ENCODE results near the gene HPCAL1.

Gene HPCAL1

GRCh38 chr2:10324095-10324832 lies 21.6 kb downstream of the HPCAL1 start:
- peak; percentile 20 for DNase-seq (ENCODE audit: low read depth)

GRCh38 chr2:10325278-10326145 lies 22.8 kb downstream of the HPCAL1 start:
- DNase-seq (ENCODE audit: low read depth): no peak

GRCh38 chr2:10326151-10326616 lies 23.5 kb downstream of the HPCAL1 start:
- DNase-seq (ENCODE audit: low read depth): no peak

DNA sequence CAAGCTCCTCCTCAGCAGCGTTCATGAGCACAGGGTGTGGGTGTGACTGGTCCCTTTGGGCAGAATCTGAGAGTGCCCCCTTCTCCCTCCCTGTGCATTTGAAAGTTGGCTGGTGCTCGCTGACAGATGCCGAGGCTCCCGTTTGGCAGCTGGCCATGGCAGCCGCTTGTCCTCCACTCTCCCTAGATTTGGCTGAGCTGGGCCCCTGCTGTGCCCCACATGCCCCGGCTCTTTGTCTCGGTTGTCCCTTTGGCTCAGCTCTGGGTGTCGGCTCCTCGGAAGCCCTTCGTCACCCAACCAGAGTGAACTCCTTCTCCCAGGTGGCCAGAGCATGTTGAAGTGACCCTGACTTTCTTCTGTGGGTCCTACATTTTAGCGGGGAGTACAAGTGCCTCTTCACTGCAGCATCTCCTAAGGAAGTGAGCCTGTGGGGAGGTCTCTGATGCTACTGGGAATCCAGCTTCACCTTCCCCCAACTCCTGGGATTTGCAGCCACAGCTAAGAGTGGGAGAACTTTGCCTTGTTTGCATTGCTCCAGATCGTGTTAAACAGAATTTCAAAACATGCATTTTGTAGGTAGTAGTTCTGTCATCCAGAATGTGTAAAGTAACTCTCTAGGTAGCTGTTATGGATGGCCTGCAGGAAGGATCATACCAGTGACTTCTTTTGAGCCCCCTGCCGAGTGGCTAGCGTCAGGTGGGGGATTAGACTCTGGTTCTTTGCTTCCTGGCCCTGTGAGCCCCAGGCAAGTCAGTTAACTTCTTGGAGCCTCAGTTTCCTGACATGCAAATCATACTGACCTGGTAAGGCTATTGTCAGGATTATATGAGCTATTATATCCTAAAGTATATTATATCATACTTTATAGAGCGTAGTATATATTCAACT lies 24.2 kb downstream of the HPCAL1 start:
- DNase-seq (ENCODE audit: low read depth): no peak

- no peak for DNase-seq (ENCODE audit: low read depth)
Measured at GRCh38 chr2:10327896-10328669, 25.4 kb downstream of the HPCAL1 start.

GRCh38 chr2:10328670-10329579 lies 26.2 kb downstream of the HPCAL1 start:
- no peak for DNase-seq (ENCODE audit: low read depth)

- no peak for DNase-seq (ENCODE audit: low read depth)
Measured at GRCh38 chr2:10329580-10329879, 26.8 kb downstream of the HPCAL1 start.

GRCh38 chr2:10329880-10330699 lies 27.4 kb downstream of the HPCAL1 start:
- peak; percentile 13 for DNase-seq (ENCODE audit: low read depth)

DNA sequence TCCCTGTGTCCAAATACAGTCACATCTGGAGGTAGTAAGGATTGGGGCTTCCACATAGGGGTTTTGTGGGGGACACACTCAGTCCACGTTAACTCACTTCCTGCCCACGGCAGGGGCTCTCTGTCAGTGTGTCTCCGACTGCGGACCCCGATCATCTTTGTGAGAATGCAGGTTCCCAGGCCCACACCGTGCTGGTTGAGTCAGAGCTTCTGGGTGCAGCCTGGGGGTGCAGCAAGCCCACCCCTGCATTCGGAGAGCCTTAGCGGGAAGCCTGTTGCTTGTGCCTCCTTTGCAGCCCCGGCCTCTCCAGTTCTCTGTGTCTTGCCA lies 28.0 kb downstream of the HPCAL1 start:
- DNase-seq (ENCODE audit: low read depth): no peak

- DNase-seq (ENCODE audit: low read depth): no peak
Measured at GRCh38 chr2:10331027-10331701, 28.5 kb downstream of the HPCAL1 start.

DNA sequence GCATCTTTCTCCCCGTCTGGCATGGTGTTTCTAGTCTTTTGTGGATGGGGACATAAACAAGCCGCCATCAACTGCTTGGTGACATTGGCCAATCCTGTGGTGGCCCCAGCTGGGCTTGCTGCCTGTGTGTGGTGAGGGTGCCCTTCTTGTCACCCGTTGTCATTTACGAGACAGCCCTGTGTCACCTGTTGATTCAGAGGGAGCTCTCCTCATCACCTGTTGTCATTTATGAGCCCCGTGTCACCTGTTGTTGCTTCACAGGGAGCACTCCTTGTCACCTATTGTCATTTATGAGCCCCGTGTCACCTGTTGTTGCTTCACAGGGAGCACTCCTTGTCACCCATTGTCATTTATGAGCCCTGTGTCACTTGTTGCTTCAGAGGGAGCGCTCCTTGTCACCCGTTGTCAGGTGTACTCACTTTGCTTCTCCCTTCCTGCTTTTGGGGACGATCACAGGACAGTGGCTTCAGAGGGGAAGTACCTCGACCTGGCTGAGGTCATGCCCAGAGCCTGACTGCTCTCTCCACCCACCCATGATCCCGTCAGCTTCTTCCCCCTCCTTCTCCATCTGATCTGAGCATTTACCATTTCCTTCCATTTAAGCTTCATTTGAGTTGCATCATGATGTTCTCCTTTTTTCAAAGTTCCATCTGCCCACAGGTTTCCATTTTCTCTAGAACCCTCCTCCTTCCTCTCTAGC lies 29.1 kb downstream of the HPCAL1 start:
- DNase-seq (ENCODE audit: low read depth): no peak

- no peak for DNase-seq (ENCODE audit: low read depth)
Measured at GRCh38 chr2:10332402-10333246, 29.9 kb downstream of the HPCAL1 start.

DNA sequence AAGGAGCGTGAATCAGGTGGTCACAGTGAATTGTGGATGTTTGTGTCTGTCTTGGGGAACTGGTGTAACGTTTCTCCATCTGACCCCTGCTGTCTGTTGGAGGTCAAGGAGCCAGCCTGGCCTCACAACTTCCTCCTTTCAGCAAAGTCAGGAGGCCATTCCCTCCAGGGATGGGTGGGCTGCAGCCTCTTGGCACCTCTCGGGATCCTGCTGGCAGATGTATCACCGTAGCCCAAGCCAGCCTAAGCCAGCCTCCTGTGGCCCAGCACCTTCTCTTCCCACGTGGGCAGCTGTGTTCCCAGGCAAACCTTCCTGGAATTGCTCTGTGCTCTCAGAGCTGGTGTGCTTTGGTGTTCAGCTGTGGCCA lies 30.5 kb downstream of the HPCAL1 start:
- DNase-seq (ENCODE audit: low read depth): no peak

DNA sequence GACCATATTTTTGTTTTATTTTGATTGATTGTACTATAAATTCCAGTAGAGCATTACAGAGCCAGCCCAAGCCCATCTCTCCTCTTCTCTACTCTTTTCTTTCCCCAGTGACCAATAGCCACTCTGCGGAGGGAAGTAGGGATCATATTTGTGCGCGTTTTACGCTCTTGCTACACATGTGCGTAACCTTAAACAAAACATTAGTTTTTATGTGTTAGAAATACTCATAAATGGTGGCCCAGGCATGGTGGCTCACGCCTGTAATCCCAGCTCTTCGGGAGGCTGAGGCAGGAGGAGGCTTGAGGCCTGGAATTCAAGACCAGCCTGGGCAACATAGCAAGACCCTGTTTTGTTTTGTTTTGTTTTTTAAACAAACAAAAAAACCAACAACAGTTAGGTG lies 31.3 kb downstream of the HPCAL1 start:
- no peak for DNase-seq (ENCODE audit: low read depth)

DNA sequence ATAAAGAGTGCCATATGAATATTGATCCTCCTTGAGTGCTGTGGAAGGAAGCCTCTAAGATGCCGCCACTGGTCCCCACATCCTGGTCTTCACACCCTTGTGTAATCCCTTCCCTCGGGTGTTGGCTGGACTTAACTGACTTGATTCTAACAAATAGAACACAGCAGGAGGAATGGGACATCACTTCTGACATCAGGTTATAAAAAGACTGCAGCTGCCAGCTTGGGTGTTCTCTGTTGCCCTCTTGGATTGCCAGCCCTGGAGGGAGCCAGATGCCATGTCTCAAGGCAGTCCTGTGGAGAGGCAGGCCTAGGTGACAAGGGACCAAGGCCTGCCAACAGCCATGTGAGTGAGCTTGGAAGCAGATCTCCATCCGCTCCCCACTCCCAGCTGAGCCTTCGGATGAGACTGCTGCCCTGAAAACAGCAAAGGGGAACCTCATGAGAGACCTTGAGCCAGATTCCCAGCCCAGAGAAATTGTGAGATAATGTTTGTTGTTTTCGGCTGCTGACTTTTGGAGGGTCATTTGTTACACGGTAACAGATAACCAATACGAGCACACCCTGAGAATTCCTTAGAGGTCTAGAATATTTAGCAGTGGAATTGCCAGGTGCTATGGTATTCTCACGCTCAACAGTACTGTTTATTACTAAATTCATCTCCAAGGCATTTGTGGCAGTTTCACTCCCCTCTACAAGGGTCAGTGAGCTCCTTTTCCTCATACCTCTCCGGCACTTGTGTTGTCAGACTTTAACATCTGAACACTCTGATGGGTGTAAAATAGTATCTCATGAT lies 32.5 kb downstream of the HPCAL1 start:
- no peak for DNase-seq (ENCODE audit: low read depth)

- no peak for DNase-seq (ENCODE audit: low read depth)
Measured at GRCh38 chr2:10336283-10336682, 33.6 kb downstream of the HPCAL1 start.

Measured in HS-5 (cell line).